Esophagus squamous epithelium (tissue), 5 donors: ENCODE results near the gene TAF11L6. TPM values are rescaled to one million over a fixed set of nuclear protein-coding genes. Genes with fewer than 3 reads are reported as not detected.
"Not testable (repeated sequence)": the region's sequence is repeated elsewhere in the genome, so short reads cannot be mapped to it uniquely, and the experiment has no call there.

Experiments used
- DNase-seq: peaks from one replicate; lab custom pipeline; 2025; lab: John Stamatoyannopoulos, UW
- H3K27ac ChIP-seq, 4 donors: fragments of 200-600 bp; sonication (generic); one replicate each; pipeline ENCODE4 v1.5.1; 2016 to 2019; ENCODE audit warnings: mild to moderate bottlenecking in 1 of 4
- H3K27me3 ChIP-seq, 4 donors: fragments of 200-600 bp; sonication (generic); 1 replicate in 3 of 4; 2 replicates in 1 of 4; pipeline versions ENCODE4 v1.5.1 to v1.6.0; 2017 to 2021; ENCODE audit warnings: antibody characterized with exemption in 1 of 4
- H3K36me3 ChIP-seq, 3 donors: fragments of 200-600 bp; sonication (generic); one replicate each; pipeline ENCODE4 v1.5.1; 2016 to 2019
- H3K4me1 ChIP-seq, 3 donors: fragments of 200-600 bp; sonication (generic); one replicate each; pipeline ENCODE4 v1.5.1; 2017 to 2019
- H3K4me3 ChIP-seq, 4 donors: fragments of 200-600 bp; sonication (generic); 1 replicate in 3 of 4; 2 replicates in 1 of 4; pipeline ENCODE4 v1.5.1; 2016 to 2019; ENCODE audit warnings: mild to moderate bottlenecking in 2 of 4, moderate library complexity in 1 of 4
- H3K9me3 ChIP-seq, 3 donors: fragments of 200-600 bp; sonication (generic); one replicate each; pipeline ENCODE4 v1.5.1; 2016 to 2019
- CTCF ChIP-seq, 6 experiments: fragments of 450-650 bp in 4 of 6; fragments of 200-600 bp in 2 of 6; sonication (generic) in 2 of 6; IDR thresholded peaks; one replicate each; pipeline ENCODE4 v1.5.1; 2016 to 2019; ENCODE audit warnings: antibody characterized with exemption in 6 of 6, mild to moderate bottlenecking in 4 of 6, moderate library complexity in 4 of 6
- POLR2A ChIP-seq, 4 donors: fragments of 450-650 bp; IDR thresholded peaks; one replicate each; pipeline ENCODE4 v1.6.1; 2017; ENCODE audit warnings: antibody characterized with exemption in 4 of 4, mild to moderate bottlenecking in 4 of 4, moderate library complexity in 3 of 4
- WGBS, 2 donors: methylation state at CpG; one replicate each; pipeline ENCODE4 v1.1.5; 2018; 5-methylcytosine and 5-hydroxymethylcytosine counted together
- intact Hi-C: fragments of 100-400 bp; cut with DNase I; formaldehyde crosslinking; loops from one replicate; pipeline ENCODE4 v1.15.0; 2022
- total RNA-seq, 4 donors: library from RNA; depleted of rRNA; stranded (reverse); fragments of >200 nt; gene quantifications; one replicate each; pipeline ENCODE4 v1.1.0, GENCODE V29; 2016
- donor health status: DM: yes; HTN: yes; CAD: no.

TAF11L6 gene
- not detected for total RNA-seq

GRCh38 chr5:17528369-17528768 lies at the start of gene TAF11L6:
Gene TAF11L6, plus strand, starts transcription at chr5:17528669.
- DNase-seq, H3K4me3 ChIP-seq, intact Hi-C loops, H3K9me3 ChIP-seq, H3K4me1 ChIP-seq, H3K27me3 ChIP-seq, H3K36me3 ChIP-seq, H3K27ac ChIP-seq: not testable (repeated sequence)
- WGBS, 2 donors = no CpG with 5 or more reads among the region's 15 CpGs

GRCh38 chr5:17481378-17481777 lies 47.1 kb upstream of the TAF11L6 start:
- TF ChIP-seq POLR2A (IDR thresholded peaks at IDR 0.05) (no peak), CTCF (IDR thresholded peaks at IDR 0.05) (no peak)
- no peak overlapping the region for H3K27ac ChIP-seq
- no peaks in the 10 kb centered on the region for H3K9me3 ChIP-seq
- 62 to 76% methylated on average over 4 of the region's 4 CpGs for WGBS, 2 donors
- intact Hi-C loops = no loop called here
- H3K27me3 ChIP-seq = no peaks in the 10 kb centered on the region
- H3K36me3 ChIP-seq = no peaks in the 10 kb centered on the region
- H3K4me1 ChIP-seq = no peaks in the 10 kb centered on the region
- H3K4me3 ChIP-seq = no peak overlapping the region
- DNase-seq = no peak

GRCh38 chr5:17482790-17483189 lies 45.7 kb upstream of the TAF11L6 start:
- Histone ChIP-seq H3K4me3 (no peak overlapping the region), H3K36me3 (no peaks in the 10 kb centered on the region), H3K9me3 (no peaks in the 10 kb centered on the region), H3K27me3 (no peaks in the 10 kb centered on the region), H3K4me1 (no peaks in the 10 kb centered on the region), H3K27ac (no peak overlapping the region)
- intact Hi-C loops = no loop called here
- DNase-seq = no peak
- 66 to 67% methylated on average over 2 of the region's 2 CpGs for WGBS, 2 donors
- TF ChIP-seq CTCF (IDR thresholded peaks at IDR 0.05) = no peak
- no peak for TF ChIP-seq POLR2A (IDR thresholded peaks at IDR 0.05)

GRCh38 chr5:17486464-17487173 lies 41.9 kb upstream of the TAF11L6 start:
- 87 to 93% methylated on average over 8 to 10 of the region's 10 CpGs for WGBS, 2 donors
- intact Hi-C loops, H3K9me3 ChIP-seq, DNase-seq, H3K27ac ChIP-seq, H3K36me3 ChIP-seq, H3K27me3 ChIP-seq, H3K4me1 ChIP-seq, H3K4me3 ChIP-seq: not testable (repeated sequence)

GRCh38 chr5:17487174-17487512 lies 41.3 kb upstream of the TAF11L6 start:
- Histone ChIP-seq H3K27me3 (no peaks in the 10 kb centered on the region), H3K4me3 (no peak overlapping the region), H3K36me3 (no peaks in the 10 kb centered on the region), H3K4me1 (no peaks in the 10 kb centered on the region), H3K27ac (no peak overlapping the region), H3K9me3 (no peaks in the 10 kb centered on the region)
- intact Hi-C loops = no loop called here
- 91 to 100% methylated on average over 1 of the region's 1 CpG for WGBS, 2 donors
- DNase-seq = no peak
- TF ChIP-seq CTCF (IDR thresholded peaks at IDR 0.05) = no peak

- not testable (repeated sequence) for DNase-seq
- 95 to 97% methylated on average over 9 of the region's 23 CpGs for WGBS, 2 donors
Measured at GRCh38 chr5:17491257-17491656, 37.2 kb upstream of the TAF11L6 start.

GRCh38 chr5:17492770-17493169 lies 35.7 kb upstream of the TAF11L6 start:
- TF ChIP-seq POLR2A (IDR thresholded peaks at IDR 0.05) (no peak), CTCF (IDR thresholded peaks at IDR 0.05) (no peak)
- Histone ChIP-seq H3K27ac (no peak overlapping the region), H3K4me1 (no peaks in the 10 kb centered on the region), H3K27me3 (no peaks in the 10 kb centered on the region), H3K9me3 (no peaks in the 10 kb centered on the region), H3K4me3 (no peak overlapping the region), H3K36me3 (no peaks in the 10 kb centered on the region)
- intact Hi-C loops = no loop called here
- DNase-seq = no peak
- WGBS, 2 donors = 82 to 88% methylated on average over 3 of the region's 3 CpGs

More at GRCh38 chr5:17491257-17491656, 37.2 kb upstream of the TAF11L6 start:
- H3K9me3 ChIP-seq, H3K4me1 ChIP-seq, H3K36me3 ChIP-seq, H3K27ac ChIP-seq, H3K4me3 ChIP-seq, intact Hi-C loops, H3K27me3 ChIP-seq: not testable (repeated sequence)
